Stimulated activated CD4-positive, alpha-beta T cell treated with anti-CD3 and anti-CD28 coated beads, Interleukin-1b, Interleukin-23, amount 100 ng/mL, for 1 hour (primary cell): Measurements from ENCODE around the gene CER1.
"Not testable (repeated sequence)": the region's sequence is repeated elsewhere in the genome, so short reads cannot be mapped to it uniquely, and the experiment has no call there.

ENCODE experiments used
- DNase-seq, 2 donors: peaks; one replicate each; pipeline ENCODE4 v3.0.0-alpha.2; 2020; ENCODE audit warnings: low read depth in 2 of 2

The CER1 gene

DNA sequence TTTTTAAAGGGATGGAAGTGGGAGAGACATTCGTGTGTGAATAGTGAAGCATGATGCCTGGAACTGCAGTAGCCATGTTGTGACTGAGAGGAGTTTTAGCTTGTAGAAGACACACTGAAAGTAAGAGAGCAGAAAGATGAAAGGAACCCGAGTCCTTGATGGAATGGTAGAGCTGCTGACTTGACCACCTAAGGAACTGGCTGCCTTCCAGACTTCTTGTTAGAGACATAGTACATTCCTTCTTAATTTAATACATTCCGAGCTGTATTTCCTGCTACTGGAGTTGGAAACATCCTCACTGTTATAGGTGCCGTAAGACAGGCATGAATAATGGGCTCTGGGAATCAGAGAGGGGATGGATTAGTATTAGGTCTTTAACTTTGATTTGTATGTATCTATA is 7.4 kb downstream of the CER1 start:
- DNase-seq = no peak

- no peak for DNase-seq
These were observed 9.3 kb downstream of the CER1 start for GRCh38 chr9:14713187-14713767.

- no peak for DNase-seq
These were observed 11.7 kb downstream of the CER1 start for GRCh38 chr9:14710804-14711203.

DNA sequence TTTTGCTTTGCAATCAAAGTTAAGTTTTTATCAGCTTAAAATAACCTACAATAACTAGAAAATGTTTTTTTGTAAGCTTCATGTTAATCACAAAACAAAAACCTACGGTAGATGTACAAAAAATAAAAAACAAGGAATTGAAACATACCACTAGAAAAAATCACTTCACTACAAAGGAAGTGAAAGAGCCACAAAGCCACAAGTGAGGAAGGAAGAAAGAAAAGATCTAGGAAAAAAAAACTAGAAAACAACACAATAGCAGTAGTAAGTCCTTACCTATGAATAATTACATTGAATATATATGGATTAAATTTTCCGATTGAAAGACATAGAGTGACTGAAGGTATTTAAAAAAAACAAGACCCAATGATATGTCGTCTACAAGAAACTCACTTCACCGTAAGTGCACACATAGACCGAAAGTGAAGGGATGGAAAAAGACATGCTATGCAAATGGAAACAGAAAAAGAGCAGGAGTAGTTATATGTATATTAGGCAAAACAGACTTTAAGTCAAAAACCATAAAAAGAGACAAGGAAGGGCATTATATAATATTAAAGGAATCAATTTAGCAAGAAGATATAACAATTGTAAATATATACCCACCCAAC is 15.9 kb downstream of the CER1 start:
- DNase-seq = no peak

- no peak for DNase-seq
These were observed 17.5 kb downstream of the CER1 start for GRCh38 chr9:14705079-14705478.

GRCh38 chr9:14704281-14704680 is 18.3 kb downstream of the CER1 start:
- no peak for DNase-seq

GRCh38 chr9:14702200-14702720 is 20.3 kb downstream of the CER1 start:
- no peak for DNase-seq

GRCh38 chr9:14693251-14693861 is 29.2 kb downstream of the CER1 start, which contains the start of gene ZDHHC21:
Gene ZDHHC21 (minus strand): TSS chr9:14693432. CDS start chr9:14674340, 19,092 bp downstream.
- peak in 1 of 2 donors; percentile 29 for DNase-seq

DNA sequence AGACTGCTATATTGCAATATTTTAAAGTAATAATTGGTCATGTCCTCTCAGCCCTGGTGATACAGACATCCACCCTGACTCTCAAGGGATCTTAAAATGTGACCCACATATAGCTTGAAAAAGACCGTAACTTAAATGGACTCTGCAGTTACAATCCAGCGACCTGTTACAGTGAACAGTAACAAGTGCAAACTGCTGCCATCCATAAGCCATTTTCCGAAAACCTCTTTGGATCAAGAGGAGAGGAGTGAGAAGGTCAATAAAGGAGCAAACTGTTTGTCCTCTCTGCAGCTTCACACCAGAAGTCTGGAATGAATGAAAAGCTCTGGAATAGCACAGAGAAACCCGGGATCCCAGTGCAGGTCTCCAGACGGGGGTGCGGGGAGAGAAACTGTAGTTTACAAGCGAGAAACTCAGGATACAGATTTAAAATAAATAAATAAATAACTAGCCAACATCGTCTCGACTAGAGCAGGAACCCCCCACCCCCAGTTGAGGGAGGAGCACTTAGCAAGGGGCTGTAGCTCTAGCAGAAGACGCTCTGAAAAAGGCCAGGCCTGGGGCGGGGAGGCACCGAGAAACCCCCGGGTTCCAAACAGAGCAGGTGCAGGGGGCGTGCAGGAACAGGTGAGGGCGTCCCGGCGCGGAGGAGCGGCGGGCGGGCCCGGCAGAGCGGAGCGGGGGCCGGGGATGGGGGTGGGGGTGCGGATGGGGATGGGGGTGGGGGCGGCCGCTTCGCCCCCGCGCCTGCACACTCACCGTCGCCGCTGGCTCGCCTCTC is 29.9 kb downstream of the CER1 start:
- no peak for DNase-seq

DNA sequence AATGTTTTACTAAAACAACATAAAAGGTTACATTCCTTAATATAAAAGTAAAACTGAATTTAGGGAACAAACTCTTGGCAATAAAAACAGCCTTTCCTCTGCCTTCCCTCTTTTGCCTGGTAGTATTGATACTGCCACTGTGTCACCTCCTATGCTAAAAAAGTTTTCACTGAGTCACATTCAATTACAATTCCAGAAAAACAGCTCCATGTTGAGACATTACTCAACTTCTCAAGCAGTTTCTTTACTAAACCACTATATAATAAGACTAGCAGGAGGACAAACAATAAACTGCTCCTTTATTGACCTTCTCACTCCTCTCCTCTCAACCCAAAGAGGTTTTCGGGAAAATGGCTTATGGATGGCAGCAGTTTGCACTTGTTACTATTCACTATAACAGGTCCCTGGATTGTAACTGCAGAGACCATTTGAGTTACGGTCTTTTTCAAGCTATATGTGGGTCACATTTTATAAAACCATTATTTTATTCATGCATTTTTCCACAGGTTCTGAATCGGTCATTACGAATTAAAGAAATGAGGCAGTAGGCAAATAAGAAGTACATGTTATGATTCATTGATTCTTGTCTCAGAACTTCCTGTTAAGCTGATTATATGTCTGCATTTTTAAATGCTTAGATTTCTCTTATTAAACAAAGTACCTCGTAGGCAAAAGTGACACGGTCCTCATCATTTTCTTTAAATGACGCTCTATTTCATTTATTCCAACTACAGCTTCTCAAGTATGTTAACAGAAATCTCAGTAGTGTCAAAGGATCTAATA is 31.4 kb downstream of the CER1 start:
- no peak for DNase-seq

GRCh38 chr9:14687042-14687719 is 35.4 kb downstream of the CER1 start:
- DNase-seq = no peak

- no peak for DNase-seq
These were observed 36.4 kb downstream of the CER1 start for GRCh38 chr9:14686168-14686567.

GRCh38 chr9:14682616-14683015 is 39.9 kb downstream of the CER1 start:
- DNase-seq = not testable (repeated sequence)

DNA sequence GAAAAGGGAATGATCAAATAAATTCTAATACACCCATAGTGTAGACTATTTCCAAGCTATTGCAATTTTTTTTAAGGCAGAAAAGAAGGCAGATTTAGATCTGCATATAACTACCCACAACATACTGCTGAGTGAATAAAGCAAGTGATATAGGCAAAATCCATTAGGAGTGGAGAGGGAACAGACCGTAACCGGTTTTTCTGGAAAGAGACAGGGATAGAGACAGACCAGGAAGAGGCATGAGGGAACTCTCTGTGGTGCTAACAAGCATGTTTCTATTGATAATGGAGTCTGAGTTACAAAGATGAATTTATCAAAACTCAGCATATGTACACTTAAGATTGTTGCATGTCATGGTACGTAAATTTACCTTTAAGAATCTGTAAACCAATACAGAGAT is 43.8 kb downstream of the CER1 start:
- DNase-seq = no peak

DNA sequence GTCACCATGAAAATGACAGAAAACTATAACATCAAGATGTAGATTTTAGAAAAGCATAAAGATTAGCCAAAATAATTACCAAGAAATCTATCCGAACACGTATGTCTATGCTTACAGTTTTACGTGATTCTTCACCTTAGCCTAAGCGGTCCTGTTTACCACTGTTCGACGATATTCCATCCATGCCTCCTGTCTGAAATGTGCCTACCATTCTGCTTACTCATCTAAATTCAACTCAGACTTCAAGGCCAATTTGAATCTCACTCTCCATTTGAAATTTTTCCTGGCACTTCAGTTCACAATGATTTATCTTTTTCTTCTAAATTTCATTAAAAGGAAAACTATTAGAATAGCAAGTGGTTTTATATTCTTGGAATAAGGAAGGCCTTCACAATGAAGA is 44.7 kb downstream of the CER1 start:
- DNase-seq = no peak

DNA sequence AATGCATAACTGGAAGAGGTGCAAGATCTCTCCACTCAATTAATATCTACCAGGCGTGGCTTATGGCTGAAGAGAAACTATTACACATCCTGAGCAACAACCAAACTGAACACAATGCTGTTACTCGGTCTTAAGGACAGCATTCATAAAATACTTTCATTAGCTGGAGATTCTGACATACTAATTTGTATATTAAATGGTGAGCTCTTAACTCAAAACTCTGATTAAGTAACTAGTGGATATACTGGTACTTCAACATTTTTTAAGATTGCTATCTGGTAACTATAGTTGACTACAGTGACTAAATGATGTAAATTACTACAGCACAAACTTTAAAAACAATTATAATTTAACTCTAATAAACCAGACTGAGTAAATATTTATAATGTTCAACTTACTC is 45.1 kb downstream of the CER1 start:
- DNase-seq = no peak

DNA sequence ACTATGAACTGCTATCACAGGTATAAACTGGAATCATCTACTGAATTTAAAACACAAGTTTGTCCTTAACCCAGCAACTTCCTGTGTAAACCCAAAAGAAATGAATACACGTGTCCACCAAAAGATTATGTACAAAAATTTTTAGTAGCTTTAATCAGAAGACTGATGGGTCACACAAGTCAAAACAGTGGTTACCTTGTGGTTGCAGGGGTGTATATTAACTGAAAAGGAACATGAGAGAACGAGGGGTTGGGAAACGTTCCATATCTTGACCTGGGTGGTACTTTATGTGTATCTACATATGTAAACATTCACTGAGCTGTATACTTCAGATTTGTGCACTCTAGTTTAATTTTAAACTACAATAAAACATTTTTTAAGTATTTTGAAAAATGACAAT is 47.9 kb downstream of the CER1 start:
- no peak for DNase-seq

GRCh38 chr9:14671377-14671776 is 51.2 kb downstream of the CER1 start:
- no peak for DNase-seq

GRCh38 chr9:14670718-14671117 is 51.8 kb downstream of the CER1 start:
- DNase-seq = no peak
